ENCODE results near the gene UBE2E1.

The UBE2E1 gene

GRCh38 chr3:23805633-23806533, at the start of gene UBE2E1:
Gene UBE2E1, plus strand, starts transcription at chr3:23805955. Its CDS starts 1,315 bp downstream, at chr3:23807270.
- peak; percentile 44 to 45 for DNase-seq (ENCODE audit: low read depth in 2 of 2)

- no peak for DNase-seq (ENCODE audit: low read depth in 2 of 2)
These were observed 49.4 kb upstream of the UBE2E1 start for GRCh38 chr3:23756206-23756840.

- no peak for DNase-seq (ENCODE audit: low read depth in 2 of 2)
These were observed 47.4 kb upstream of the UBE2E1 start for GRCh38 chr3:23758253-23758838.

DNA sequence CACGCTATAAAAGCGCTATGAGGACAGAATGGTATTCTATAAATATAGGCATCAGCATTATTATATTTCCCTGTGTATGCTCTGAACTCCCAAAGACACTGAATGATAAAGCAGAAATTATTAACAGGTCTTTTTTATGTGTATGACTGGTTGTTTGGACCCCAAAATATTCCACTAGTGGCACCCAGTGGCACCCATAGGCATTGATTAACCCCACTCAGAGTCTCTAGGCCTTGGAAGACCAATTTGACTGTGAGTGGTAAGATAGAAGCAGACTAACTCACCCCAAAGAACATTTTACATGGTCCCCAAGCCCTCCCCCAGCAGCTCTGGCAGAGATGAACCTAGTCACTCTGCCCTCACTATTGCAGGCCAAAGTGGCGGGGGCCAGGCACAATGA, 45.4 kb upstream of the UBE2E1 start:
- DNase-seq (ENCODE audit: low read depth in 2 of 2): no peak

- DNase-seq (ENCODE audit: low read depth in 2 of 2): no peak
These were observed 44.8 kb upstream of the UBE2E1 start for GRCh38 chr3:23760871-23761373.

DNA sequence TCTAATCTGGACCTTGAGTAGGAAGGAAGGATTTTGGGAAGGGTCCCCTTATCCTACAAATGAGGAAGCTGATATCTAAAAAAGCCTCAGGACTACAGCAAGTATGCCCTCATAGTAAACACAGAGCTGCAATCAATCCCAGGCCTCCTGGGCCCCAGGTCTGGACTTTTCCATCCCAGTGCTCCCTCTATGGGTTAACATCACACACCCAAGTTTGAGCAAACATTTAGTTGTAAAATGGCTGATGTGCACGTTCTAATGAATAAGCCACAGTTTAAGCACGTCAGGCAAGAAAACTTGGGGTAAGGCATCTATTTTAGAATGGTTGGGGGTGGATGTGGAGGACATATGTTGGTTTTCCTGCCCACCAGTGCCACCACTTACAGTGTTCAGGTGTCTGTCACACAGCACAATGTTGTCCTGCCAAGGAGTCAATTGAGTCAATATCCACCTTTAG, 44.3 kb upstream of the UBE2E1 start:
- no peak for DNase-seq (ENCODE audit: low read depth in 2 of 2)

DNA sequence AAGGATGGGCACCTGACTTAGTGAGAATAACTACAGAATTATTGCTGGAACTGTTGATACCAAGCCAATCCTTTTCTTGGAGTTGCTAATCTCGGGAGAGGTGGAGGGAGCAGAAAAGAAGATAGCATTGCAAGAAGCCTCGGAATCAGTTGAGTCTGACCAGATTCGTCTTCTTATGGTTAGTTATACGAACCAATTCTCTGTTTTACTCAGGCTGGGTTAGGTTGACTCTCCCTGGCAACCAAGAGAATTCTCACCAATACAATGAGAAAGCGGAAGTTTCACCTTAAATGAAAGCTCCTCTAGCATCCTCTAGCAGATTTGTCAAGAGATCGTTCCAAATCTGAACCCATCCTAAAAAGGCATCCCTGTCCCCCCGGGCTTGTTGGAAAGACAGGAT, 43.5 kb upstream of the UBE2E1 start:
- no peak for DNase-seq (ENCODE audit: low read depth in 2 of 2)

DNA sequence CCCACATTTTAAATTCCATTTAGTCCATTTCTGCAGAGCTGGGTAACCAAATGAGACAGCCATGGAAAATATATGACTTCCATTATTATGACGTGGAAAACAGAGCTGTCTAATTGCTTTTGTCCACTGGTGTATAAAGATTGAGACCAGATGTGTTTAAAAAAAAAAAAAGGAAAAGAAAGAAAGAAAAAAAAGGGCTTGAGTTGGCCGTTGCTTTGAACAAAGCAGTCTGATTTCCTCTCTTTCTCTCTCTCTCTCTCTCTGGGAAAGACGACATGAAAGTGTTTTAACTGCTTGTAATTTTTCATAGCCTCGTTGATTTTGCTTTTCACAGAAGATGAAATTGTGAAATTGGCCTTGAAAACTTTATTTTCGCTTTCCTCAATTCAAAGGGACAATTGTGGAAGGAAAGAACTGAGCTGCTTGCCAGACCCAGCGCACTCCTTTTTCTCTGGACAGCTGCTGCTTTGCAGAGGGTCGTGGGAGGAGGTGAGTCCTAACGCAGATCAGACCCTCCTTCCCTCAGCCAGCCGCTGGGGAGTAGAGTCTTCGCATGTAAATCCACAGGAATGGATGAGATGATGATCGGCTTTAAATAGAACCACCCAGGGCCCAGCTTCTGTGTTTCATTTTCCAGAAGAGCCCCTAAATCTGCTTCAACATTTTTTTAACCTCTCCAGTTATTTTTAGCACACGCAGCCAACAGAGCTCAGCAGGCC, 42.8 kb upstream of the UBE2E1 start:
- no peak for DNase-seq (ENCODE audit: low read depth in 2 of 2)

- no peak for DNase-seq (ENCODE audit: low read depth in 2 of 2)
These were observed 41.3 kb upstream of the UBE2E1 start for GRCh38 chr3:23764407-23764806.

- no peak for DNase-seq (ENCODE audit: low read depth in 2 of 2)
These were observed 38.2 kb upstream of the UBE2E1 start for GRCh38 chr3:23767546-23767945.

DNA sequence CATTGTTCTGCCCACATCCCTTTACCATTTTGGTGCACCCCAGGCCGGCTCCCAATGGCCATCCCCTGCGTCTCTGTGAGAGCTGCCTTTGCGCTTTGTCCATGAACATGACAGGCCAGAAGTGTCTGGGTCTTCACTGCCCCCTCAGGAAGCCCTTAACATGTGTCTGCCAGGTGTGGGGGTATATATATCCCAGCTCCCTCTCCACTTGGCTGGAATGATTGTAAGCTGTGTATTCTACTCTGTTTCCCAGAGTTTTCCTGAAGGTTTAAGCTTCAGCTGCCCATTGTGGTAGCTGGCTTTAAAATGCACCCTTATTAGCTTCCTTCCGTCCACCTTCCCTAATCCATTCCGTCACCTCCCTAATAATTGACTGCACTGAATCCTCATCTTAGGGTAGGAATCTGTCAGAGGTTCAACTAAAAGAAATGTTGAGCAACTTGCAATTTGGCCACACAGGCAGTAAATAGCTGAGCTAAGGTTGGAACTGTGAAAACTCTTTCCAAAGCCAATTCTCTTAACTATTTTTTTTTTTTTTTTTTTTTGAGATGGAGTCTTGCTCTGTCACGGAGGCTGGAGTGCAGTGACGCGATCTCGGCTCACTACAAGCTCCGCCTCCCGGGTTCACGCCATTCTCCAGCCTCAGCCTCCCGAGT, 30.4 kb upstream of the UBE2E1 start:
- no peak for DNase-seq (ENCODE audit: low read depth in 2 of 2)

GRCh38 chr3:23776352-23776891, 29.3 kb upstream of the UBE2E1 start:
- DNase-seq (ENCODE audit: low read depth in 2 of 2): no peak

- DNase-seq (ENCODE audit: low read depth in 2 of 2): no peak
These were observed 27.3 kb upstream of the UBE2E1 start for GRCh38 chr3:23778446-23778845.

- no peak for DNase-seq (ENCODE audit: low read depth in 2 of 2)
These were observed 25.9 kb upstream of the UBE2E1 start for GRCh38 chr3:23779841-23780240.

- DNase-seq (ENCODE audit: low read depth in 2 of 2): no peak
These were observed 24.7 kb upstream of the UBE2E1 start for GRCh38 chr3:23781051-23781450.

- no peak for DNase-seq (ENCODE audit: low read depth in 2 of 2)
These were observed 23.9 kb upstream of the UBE2E1 start for GRCh38 chr3:23781871-23782270.

DNA sequence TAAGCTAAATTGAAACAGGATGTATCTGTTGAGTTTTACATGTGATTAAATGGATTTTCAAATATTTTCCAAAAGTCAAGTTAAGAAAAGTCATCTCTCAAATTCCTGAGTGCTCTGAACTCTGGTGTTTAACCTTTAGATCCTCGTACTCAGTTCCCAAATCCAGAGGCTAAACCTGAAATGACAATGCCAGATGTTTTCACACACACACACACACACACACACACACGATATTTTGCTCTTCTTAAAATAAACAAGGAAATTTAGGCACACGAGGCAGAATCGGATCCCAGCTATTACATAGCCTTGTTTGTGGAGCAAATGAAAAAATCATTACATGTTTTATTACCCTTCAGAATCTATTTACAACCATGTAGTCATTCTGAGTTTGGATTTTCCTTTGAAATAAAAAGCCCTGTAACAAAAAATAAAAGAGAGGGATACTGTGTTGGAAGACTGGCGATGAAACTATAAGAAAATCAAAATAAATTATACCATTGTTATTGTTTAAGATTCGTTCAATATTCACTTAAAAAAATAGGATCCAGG, 20.6 kb upstream of the UBE2E1 start:
- no peak for DNase-seq (ENCODE audit: low read depth in 2 of 2)

DNA sequence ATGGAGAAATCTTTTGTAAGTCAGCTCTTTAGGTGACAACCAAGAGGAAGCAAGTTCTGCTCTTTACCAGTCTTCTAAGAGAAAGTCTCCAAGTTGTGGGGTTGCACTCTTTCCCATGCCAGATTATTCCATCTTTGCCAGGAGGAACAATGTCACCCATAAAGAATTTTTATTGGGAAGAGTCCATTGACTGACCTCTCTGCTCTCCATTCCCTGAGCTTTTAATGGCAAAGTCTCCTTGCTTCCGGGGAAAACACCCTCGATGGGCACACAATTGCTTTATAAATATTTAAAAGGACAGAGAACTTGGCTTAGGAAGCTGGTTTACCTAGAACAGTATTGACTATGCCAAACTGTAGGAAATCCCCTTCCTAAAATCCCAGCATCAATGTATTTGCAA, 19.9 kb upstream of the UBE2E1 start:
- no peak for DNase-seq (ENCODE audit: low read depth in 2 of 2)

GRCh38 chr3:23791678-23792077, 14.1 kb upstream of the UBE2E1 start:
- DNase-seq (ENCODE audit: low read depth in 2 of 2): no peak

GRCh38 chr3:23793528-23794134, 12.1 kb upstream of the UBE2E1 start:
- no peak for DNase-seq (ENCODE audit: low read depth in 2 of 2)

Data from stimulated activated CD8-positive, alpha-beta memory T cell treated with anti-CD3 and anti-CD28 coated beads, Interleukin-7, amount 100 ng/mL, for 1 hour (primary cell).